HuH-7.5 (cell line): ENCODE data around the gene KCNAB2.

Experiments
- DNase-seq: peaks from one replicate; pipeline ENCODE4 v3.0.0; 2011; ENCODE audit warnings: low spot score

KCNAB2 gene

DNA sequence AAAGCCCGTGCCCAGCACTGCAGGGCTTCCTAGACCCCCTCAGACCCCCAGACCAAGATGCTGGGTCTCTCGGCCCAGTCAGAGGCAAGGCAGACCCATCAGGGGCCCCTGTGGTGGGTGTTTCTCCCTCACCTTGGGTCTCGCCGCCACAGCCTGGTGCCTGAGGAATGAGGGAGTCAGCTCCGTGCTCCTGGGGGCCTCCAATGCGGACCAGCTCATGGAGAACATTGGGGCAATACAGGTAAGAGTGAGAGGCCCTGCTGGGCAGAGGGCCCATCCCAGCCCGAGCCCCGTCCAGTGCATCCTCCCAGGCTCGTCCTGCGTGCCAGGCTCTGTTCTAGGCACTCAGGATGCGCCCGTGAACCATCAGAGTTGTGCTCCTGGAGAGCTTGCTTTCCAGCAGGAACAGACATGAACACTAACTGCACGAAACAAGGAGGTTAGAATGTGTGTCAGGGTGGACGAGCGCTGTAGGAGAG is 51.5 kb downstream of the KCNAB2 start:
- DNase-seq: no peak

DNA sequence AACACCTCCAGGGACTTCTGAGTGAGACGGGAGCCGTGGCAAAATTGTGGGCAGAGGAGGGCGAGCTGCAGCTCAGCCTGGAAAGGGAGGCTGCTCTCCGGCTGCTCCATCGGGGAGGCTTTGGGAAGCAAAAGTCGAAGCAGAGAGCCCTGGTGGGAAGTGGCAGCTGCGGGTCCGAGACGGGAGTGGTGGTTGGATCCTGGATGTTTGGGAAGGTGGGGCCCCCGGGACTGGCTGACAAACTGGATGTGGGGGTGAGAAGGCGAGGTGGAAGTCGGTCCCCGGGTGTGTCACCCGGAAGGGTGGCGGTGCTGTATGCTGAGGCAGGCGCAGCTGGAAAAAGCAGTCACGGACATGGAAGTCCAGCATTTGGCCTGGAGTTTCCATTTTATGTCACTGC is 52.1 kb downstream of the KCNAB2 start:
- DNase-seq: no peak

DNA sequence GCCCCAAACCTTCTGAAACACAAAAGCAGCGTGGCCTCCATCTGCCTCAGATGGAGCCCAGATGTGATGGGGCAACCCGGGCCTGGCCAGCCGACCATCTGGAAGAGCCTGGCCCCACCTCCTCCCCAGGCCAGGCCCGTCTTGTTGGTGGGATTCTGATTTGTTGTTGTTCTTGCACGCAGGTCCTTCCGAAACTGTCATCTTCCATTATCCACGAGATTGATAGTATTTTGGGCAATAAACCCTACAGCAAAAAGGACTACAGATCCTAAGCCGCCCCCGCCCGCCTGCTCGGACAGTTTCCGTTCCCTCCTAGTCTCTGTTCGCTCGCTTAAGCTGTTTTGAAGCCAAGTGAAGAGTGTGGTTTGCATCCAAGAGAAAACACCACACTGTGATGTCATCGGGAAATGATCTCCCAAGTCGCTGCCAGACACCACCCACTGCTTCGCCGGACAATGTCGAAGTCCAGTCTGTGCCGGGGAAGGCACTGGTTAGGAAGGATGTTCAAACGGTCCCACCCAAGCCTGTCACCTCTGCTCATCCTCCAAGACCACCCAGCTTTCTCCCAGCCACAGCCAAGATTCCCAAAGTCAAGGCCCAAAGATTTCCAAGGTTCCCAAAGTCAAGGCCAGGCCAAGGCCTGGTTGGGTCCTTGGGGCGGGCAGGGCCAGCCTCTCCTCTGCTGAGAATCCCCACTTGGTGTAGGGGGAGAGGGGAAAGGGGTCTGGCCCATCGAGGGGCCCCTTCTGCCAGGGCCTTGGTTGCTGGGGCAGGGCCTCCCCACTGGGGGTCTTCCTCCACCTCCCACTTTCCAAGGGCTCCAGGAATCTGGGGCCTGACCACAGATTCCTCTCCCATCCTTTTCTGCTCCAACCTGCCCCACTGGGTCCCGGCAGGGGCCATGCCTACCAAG is 52.9 kb downstream of the KCNAB2 start:
- DNase-seq: no peak

DNA sequence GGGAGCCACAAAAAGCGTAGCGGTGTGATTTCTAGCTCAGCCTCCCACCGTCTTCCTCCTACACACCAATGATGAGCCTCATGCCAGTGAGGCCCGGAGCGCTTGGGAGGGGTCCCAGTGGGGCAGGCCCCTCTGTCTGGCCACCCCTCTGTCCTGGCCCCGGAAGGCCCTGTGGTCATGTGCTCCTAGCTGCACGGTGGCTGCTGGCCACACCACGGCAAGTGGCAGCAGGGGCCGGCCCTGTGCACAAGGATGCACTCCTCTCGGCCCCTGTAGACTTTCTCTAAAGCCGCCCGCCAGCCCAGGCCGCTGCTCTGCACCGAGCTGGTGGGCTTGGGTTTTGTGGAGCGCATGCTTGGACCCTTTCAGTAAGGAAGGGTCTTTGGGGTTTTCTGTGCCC is 53.6 kb downstream of the KCNAB2 start:
- DNase-seq: no peak

DNA sequence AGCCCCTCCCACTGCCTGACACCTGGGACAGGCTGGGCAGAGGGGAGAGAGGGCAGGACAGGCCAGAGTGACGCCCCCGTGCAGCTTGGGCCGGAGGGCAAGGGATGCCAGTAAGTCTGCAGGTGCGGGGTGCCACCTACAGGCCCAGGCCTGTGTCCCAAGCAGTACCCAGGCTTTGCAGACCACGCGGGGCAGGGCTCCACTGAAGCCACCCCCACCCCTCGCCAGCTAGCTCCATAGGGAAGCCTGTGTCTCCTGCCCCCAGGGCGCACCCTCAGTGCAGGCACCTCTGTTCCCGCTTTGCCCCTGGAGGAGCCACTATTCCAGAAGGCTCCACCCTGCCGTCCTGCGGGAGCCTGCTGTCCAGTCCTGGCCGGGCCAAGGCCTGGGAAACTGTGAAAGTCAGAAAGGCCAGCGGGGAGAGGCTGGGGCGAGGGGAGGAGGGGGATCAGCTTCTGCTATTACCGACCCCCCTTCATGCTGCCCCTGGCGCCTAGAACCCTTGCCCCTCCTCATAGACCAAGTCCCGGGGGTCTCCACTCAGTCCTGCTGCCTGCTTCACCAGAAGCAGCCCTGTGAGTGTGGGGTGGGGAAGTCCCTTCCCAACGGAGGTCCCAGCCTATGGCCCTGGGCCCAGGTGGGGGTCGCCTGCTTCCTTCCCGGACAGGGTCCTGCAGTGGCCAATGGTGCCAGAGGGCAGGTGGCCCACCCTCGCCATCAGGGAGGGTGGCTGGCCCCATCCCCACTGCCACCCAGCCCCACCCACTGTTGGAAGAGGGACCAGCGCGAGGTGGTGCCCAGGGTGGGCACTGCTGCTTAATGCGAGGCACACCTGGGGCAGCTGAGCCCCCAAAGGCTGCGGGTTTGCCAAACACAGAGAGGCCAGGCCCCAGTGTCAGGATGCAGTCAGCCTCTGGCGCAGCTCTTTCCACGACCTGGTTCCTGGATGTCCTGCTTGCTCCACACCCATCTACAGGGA is 54.4 kb downstream of the KCNAB2 start:
- DNase-seq: no peak

DNA sequence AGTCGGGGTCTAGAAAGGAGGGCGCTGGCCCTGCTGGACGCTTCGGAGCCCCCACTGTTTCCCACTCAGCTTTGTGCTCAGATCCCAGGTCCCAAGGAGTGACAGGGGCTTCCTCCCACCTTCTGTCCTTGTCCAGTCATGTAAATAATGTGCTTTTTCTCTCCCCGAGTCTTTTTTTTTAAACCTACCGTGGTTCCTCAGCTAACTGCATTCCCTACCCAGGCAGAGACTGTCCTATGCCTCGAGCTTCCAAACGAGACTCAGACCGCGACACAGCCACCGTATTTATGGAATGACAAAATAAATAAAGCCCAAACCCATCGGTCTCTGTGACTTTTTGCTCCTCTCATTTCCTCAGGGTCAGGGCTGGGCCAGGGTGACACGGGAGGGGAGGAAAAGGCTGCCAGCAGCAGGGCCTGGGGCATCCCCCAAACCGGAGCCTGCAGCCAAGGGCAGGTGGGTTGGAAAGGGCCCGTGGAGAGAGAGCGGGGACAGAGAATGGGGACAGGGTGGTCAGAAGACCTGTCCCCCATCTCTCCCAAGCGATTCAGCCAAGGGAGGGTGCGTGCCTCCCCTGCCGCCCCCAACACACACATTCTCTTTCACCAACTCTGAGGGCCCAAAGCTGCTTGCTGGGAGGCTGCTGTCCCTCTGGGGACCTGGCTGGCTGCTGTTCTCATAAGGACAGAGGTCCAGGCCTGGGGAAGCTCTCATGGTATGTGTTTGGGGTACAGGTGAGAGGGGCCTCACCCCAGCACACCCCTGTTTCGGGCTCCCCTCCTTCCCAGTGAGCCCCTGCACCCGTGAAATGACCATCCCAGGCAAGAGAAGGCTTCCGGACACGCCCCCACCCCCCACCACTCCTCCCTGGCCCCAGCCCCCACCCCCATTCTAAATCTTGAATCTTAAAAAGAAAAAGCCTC is 55.4 kb downstream of the KCNAB2 start:
- no peak for DNase-seq

DNA sequence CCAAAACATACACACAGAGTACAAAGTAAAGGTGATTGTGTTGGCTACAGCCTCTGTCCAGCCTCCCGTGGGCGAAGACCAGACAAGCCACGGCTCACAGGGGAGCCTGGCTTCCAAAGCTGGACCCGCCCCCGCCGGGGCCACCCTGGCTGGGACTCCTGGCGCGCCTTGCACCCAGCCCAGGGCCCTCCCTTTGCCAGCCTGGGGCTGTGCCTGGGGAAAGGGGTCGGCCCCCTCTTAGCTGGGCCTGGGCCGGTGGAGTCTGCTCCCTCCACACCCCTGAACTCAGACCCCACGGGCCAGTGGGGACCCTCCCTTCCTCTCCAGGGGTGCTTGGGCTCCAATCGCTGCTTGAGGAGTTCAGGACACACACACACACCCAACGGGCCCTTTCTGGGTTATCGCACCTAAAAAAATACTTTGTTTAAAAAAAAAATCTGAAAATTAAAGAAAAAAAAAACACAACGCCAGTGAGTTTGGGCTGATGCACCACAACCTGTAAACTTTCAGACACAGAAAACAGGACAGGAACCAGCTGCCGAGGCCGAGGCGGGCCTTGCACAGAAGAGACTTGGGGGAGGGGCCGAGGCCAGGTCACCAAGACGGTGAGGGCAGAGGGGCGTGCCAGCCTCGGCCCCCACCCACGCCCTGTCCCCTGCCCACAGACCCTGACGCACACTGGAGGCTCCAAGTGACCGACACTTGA is 56.3 kb downstream of the KCNAB2 start:
- DNase-seq: no peak

DNA sequence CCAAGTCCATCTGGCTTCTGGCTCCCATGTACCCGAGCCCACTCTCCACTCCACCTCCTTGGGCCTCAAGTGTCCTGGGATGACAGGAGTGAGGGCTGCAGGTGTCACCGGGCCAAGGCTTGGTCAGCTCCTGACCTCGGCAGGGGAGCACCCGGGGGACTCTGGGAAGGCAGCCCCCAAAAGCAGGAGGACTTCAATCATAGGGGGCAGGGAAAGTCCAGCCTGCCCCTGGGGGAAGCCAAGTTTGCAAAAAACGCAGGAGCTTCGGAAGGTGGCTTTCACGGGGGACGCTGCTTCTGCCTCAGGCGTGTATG is 56.8 kb downstream of the KCNAB2 start:
- no peak for DNase-seq

DNA sequence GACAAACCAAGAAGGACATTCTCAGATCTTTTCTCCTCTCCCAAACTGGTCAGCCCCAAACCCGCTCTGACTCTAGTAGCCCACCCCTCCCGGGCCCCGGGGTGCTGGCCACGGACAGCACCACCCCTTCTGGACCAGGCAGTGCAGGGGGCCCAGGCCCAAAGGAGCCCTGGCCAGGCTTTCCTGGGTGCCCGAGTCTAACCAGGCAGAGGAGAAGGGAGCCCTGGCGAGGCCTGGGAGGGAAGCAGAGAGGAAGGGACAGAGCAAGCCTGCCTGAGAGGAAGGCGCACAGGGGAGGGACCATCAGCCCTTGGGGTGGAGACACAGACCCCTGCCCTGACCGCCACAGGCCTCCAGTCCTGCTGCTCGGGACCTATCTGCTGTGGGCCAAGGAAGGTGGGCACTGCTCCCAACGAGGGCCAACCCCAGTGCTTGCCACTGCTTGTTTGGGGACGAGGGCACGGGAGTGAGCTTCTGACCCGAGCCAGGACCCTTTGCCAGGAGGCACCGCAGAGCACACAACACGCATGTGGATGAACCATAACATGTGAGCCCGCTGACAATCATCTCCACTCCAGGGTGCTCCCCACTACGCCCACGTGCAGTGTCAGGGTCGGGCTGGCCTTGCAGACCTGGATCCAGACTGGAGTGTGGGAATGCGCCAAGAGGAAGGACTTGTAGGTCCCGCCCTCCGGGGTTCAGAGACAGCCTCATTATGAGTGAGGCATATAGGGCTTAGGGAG is 57.6 kb downstream of the KCNAB2 start:
- DNase-seq: no peak

DNA sequence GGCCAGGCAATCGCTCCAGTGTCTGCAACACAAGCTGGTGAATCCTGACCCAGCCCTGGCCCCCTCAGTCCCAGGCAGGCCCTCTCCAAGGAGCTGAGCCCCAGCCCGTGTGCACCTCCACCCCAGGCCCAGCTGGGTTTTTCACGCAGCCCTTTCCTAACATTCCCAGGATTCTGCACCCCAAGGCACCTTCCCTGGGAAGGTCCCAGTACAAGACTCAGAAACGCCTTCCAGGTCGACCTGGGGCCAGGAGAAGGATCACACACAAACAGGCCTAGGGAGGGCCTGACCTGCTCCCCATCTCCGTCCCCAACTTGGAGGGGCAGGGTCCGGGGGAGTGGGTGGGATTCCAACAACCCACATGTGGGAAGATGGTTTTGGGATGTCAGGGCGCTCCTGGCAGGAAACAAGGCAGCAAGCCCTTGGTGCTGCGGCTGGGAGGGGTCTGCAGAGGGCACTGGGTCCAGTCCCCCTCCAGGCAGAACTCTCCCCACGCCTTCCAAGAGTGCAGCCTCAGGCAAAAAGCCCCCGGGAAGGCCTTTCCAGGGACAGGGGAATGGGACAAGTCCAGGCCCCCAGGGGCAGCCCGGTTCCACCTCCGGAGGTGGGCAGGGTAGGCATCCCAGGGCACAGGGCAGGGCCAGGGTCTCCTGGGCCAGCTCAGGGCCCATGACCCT is 58.3 kb downstream of the KCNAB2 start:
- DNase-seq: no peak

DNA sequence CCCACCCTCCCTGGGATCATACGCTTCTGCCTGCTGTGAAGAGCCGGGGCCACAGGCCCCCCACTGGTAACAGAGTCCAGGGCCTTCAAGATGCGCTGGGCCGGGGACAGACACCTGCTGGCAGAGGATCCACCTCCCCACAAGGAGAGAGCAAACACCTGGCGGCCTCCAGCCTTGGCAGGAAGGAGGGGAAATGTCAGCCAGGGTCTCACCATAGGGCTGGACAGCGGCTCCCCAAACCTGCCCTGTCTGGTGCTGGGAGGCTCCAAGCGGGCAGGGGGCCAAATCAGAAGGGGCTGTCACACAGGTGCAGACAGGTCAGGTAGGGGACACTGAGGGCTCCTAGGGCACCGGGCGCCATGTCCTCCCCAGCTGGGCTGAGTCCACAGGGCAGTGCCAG is 58.9 kb downstream of the KCNAB2 start:
- DNase-seq: no peak

DNA sequence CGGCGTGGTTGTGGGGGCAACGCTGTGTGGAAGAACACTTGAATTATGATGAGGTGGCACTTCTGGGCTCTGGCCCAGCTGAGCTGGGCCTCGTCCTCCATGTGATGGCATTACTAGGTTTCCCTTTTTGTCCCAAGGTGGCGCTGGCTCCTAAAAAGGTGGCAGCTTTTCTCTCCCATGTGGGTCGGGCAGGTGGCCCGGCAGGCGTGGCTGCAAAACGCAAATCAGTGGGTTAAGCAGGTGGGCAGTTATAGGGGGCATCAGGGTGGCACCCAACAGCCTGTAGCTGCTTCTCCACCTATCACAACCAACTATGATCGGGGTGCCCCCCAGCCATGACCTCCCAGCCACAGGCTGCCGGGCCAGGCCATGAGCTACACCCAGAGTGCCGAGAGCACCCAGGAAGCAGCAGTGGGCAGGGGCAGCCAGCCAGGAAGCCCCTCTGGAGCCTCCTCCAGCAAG is 59.6 kb downstream of the KCNAB2 start:
- DNase-seq: no peak

DNA sequence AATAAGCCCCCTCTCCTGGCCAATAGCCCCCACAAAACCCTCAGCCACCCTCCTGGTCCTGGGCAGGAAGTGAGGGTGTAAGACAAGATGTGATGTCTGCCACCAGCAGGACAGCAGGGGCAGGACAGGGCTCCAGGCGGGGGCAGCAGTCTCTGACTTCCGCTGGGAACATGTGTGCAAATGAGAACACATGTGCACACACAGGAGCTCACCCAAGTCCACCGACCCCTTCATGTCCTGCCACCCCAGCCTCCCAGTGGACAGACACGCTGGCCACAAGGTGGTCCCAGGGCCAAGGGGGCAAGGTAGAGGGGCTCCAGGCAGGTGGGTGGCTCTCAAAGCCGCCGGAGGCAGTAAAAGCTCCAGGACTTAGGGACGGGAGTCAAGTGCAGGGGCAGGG is 60.1 kb downstream of the KCNAB2 start:
- DNase-seq: no peak

DNA sequence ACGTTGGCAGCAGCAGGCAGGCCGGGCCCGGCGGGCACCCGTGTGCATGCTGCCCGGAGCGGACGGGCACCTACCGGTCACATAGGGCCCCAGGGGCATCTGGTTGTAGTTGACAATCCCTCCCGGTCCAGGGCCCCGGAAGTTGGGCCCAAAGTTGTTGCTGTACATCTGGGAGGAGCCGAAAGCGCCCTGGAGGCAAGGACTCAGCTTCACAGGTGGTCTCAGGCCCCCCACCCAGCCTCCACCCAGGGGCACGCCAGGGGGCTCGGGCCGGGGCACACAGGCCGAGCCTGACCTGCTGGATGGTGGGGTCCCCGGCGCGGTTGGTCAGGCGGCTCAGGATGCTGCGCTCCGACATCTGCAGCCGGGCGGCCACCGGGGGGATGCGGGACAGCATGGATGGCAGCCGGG is 60.6 kb downstream of the KCNAB2 start:
- no peak for DNase-seq

DNA sequence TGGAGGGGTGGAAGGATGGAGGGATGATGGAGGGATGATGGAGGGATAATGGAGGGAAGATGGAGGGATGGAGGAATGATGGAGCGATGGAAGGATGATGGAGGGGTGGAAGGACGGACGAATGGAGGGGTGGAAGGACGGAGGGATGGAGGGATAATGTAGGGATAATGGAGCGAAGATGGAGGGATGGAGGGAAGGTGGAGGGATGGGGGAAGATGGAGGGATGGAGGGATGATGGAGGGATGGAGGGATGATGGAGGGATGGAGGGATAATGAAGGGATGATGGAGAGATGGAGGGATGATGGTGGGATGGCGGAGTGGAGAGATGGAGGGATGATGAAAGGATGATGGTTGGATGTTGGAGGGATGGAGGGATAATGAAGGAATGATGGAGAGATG is 61.3 kb downstream of the KCNAB2 start:
- DNase-seq: no peak

DNA sequence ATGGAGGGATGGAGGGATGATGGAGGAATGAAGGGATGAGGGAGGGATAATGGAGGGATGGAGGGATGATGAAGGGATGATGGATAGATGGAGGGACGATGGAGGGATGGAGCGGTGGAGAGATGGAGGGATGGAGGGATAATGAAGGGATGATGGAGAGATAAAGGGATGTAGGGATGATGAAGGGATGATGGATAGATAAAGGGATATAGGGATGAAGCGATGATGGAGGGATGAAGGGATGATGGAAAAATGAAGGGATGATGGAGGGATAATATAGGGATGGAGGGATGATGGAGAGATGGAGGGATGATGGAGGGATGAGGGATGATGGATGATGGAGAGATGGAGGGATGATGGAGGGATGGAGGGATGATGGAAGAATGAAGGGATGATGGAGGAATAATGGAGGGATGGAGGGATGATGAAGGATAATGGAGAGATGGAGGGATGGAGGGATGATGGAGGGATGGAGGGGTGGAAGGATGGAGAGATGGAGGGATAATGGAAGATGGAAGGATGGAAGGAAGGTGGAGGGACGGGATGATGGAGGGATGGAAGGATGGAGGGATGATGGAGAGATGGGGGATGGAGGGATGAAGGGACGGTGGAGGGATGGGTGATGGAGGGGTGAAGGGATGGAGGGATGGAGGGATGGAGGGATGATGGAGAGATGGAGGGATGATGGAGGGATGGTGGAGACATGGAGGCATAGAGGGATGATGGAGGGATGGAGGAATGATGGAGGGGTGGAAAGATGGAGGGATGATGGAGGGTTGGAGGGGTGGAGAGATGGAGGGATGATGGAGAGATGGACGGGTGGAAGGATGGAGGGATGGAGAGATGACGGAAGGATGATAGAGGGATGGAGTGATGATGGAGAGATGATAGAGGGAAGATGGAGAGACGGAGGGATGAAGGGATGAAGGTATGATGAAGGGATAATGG is 62.0 kb downstream of the KCNAB2 start:
- no peak for DNase-seq

DNA sequence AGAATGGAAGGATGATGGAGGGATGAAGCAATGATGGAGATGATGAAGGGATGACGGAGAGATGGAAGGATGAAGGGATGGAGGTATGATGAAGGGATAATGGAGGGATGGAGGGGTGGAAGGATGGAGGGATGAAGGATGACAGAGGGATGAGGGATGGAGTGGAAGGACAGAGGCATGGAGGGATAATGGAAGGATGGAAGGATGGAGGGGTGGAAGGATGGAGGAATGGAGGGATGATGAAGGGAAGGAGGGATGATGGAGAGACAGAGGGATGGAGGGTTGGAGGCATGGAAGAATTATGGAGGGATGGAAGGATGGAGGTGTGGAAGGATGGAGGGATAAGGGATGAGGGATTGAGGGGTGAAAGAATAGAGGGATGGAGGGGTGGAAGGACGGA is 62.8 kb downstream of the KCNAB2 start:
- no peak for DNase-seq

DNA sequence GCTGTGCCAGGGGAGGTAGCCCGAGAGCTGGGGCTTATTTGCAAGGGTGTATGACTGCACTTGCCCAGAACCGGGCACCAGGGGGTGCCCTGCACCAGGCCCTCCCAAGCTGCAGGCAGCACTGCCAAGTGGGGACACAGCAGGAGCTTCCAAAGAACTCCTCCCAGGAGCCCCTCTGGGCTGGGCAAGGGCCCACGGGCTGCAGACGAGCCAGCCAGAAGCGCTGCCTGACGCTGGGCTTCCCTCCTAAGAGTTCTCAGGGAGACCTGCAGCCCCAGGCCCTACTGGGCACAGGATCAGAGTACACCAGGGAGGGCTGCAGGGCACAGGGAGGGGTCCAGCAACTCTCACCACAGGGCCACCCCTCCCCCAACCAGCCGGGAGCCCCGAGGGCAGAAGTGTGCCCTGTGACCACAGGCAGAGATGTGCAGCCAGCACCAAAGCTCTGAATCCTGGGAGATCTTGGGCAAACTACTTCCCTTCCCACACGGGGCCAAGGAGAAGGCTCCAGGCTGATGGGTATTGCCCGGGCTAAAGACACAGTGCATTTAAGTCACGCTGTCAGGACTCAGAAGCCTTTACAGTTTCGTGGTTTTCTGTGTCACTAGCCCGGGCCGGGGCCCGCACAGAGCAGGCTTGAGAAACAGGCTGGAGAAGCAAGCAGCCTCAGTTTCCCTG is 63.4 kb downstream of the KCNAB2 start:
- DNase-seq: peak; percentile 66
